ENCODE data around the gene PDE6G. TPM values are rescaled to one million over a fixed set of nuclear protein-coding genes. Genes with fewer than 3 reads are reported as not detected.
"Not testable (repeated sequence)": the region's sequence is repeated elsewhere in the genome, so short reads cannot be mapped to it uniquely, and the experiment has no call there.

PDE6G gene
- total RNA-seq, 1 donor from 2014 or later, result not detected

DNA sequence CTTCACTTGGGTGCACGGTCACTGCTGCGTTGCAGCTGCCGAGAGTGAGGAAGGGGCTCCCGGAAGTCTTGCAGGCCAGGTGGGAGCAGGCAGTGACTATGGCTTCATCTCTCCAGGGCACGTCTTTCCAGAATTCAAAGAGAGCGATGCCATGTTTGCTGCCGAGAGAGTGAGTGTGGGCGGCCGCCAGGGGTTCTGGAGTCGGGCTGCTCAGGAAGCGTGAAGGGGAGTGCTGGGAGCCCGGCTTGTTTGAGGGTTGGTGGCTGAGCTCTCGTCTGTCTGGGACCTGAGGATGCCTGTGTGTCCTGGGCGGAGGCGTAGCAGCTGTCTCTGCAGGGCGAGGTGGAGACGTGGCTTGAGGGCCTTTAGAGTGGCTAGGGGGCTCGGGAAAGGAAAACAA, 33.7 kb upstream of the PDE6G start:
- ATAC-seq (no peak), DNase-seq (ENCODE audit: low spot score) (no peak)
- intact Hi-C loops (cut with DNase I), result no loop called here

GRCh38 chr17:81688616-81689015, 32.3 kb upstream of the PDE6G start:
- no peak for ATAC-seq
- intact Hi-C loops (cut with DNase I), result no loop called here
- no peak for DNase-seq (ENCODE audit: low spot score)

- intact Hi-C loops (cut with DNase I), result no loop called here
- DNase-seq (ENCODE audit: low spot score), result no peak
- no peak for ATAC-seq
Measured at GRCh38 chr17:81687770-81688541, 31.6 kb upstream of the PDE6G start.

- ATAC-seq (no peak), DNase-seq (ENCODE audit: low spot score) (no peak)
- intact Hi-C loops (cut with DNase I), result no loop called here
Measured at GRCh38 chr17:81686614-81687013, 30.3 kb upstream of the PDE6G start.

DNA sequence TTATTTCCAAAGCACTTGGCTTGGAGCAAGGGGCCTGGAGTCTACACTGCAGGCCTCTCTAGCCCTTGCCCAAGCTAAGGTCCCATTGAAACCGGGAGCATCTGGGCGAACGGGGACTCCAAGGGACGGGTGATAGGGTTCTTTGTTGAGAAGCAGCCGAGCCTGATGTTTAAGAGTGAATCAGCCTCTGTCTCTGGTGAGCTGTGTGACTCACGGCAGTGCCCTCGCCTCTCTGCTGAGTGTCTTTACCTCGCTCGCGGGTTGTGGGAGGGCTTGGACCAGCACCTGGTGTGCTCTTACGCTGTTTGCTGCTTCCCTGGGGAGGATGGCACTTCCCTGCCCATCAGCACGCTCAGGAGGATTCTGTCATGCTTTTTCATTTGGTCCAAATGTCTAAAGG, 28.8 kb upstream of the PDE6G start:
- ATAC-seq, result no peak
- no peak for DNase-seq (ENCODE audit: low spot score)
- intact Hi-C loops (cut with DNase I), result no loop called here

DNA sequence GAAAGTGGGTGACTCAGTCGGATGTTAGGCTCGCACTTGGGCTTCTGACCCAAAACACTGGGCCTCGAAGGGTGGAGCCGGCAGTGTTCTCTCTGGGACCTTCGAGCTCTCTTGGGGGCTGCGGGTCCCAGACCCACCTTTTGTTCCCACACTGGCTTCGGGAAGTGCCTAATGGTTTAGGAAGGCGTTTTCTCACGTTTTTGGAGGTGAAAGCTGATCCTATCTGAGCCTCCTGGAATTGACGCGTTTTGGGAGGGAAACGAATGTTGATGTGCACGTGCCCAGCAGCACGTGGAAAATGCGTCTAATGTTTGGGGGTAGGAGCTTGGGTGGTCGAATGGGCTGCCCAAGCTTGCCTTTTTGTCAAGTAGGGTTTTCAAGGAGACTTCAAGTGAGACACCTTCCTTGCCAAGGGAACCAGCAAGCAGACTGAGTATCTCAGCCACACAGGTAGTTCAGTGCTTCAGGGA, 28.1 kb upstream of the PDE6G start:
- intact Hi-C loops (cut with DNase I), result no loop called here
- no peak for ATAC-seq
- DNase-seq (ENCODE audit: low spot score), result no peak

GRCh38 chr17:81683584-81684441, 27.5 kb upstream of the PDE6G start, which contains the start of the genes ARL16 and HGS:
Gene ARL16 (minus strand): TSS chr17:81683797. CDS start chr17:81683753, 44 bp downstream.
Gene HGS (plus strand): TSS chr17:81684011. CDS start chr17:81684067, 56 bp downstream.
- DNase-seq (ENCODE audit: low spot score) (peak; percentile 99), ATAC-seq (peak; percentile 99)
- intact Hi-C loops (cut with DNase I), result no loop called here

DNA sequence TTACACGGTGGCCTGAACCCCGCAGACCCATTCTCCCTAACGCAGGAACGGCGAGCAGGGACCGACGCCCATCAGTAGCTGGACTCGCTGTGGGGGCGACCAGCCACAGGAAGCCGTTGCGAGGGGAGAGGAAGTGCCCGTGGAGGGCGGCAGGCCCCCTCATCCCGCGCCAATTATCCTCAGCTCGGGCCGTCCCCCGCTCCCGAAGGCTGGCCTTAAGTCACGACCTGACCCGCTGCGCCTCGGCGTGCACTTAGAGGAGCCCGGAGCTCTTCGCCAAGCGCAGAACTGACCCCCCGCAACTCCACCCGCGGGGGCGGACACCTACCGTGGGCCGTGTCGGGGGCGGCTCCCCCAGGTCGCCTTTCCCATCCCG, 26.9 kb upstream of the PDE6G start:
- DNase-seq (ENCODE audit: low spot score), result no peak
- ATAC-seq, result peak; percentile 1
- intact Hi-C loops (cut with DNase I), result no loop called here

- intact Hi-C loops (cut with DNase I), result no loop called here
- ATAC-seq (no peak), DNase-seq (ENCODE audit: low spot score) (no peak)
Measured at GRCh38 chr17:81682565-81683207, 26.3 kb upstream of the PDE6G start.

GRCh38 chr17:81681672-81682071, 25.3 kb upstream of the PDE6G start:
- DNase-seq (ENCODE audit: low spot score), result no peak
- intact Hi-C loops (cut with DNase I), result no loop called here
- no peak for ATAC-seq

- ATAC-seq, result no peak
- intact Hi-C loops (cut with DNase I), result no loop called here
- no peak for DNase-seq (ENCODE audit: low spot score)
Measured at GRCh38 chr17:81680150-81680549, 23.8 kb upstream of the PDE6G start.

GRCh38 chr17:81676906-81677305, 20.6 kb upstream of the PDE6G start:
- DNase-seq (ENCODE audit: low spot score), result no peak
- intact Hi-C loops (cut with DNase I), result no loop called here
- ATAC-seq, result no peak

- intact Hi-C loops (cut with DNase I), result not testable (repeated sequence)
Measured at GRCh38 chr17:81675515-81676221, 19.3 kb upstream of the PDE6G start.

DNA sequence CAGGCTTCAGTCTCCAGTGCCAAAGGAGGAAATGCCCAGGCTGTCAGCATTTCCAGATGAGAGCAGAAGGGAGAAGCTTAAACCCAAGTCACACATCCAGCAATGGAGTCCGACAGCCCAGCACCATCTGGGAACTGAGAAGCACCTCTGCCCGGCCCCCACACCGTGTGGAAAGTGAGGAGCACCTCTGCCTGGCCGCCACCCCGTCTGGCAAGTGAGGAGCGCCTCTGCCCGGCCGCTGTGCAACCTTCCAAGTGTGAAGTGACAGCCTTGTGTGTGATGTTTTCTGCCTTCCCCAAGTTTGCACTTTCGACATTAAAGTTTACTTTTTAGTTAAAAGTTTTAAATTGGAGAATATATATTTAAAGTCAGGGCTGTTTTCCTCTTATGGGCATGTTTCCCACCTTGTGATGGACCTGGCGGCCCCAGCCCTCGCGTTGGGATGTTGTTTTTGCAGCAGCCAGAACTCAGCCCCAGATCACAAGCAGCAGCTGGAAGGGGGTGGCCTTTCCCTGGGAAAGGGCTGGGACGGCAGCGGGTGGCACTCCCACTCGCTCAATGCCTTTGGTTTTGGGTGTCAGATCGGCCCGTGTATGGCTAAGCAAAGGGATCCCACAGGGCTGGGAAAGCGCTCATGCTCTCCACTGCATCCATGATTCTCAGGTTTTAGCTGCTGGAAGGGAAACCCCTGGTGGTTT, 17.4 kb upstream of the PDE6G start:
- no peak for ATAC-seq
- intact Hi-C loops (cut with DNase I), result no loop called here

More at GRCh38 chr17:81675515-81676221, 19.3 kb upstream of the PDE6G start:
- not testable (repeated sequence) for ATAC-seq; DNase-seq (ENCODE audit: low spot score)

GRCh38 chr17:81672954-81673353, 16.6 kb upstream of the PDE6G start:
- ATAC-seq (no peak), DNase-seq (ENCODE audit: low spot score) (no peak)
- intact Hi-C loops (cut with DNase I), result no loop called here

More for the DNA sequence above, 17.4 kb upstream of the PDE6G start:
- no peak for DNase-seq (ENCODE audit: low spot score)

- intact Hi-C loops (cut with DNase I), result no loop called here
- DNase-seq (ENCODE audit: low spot score) (no peak), ATAC-seq (no peak)
Measured at GRCh38 chr17:81672504-81672903, 16.2 kb upstream of the PDE6G start.

- no peak for ATAC-seq
- DNase-seq (ENCODE audit: low spot score), result no peak
- intact Hi-C loops (cut with DNase I), result no loop called here
Measured at GRCh38 chr17:81667754-81668153, 11.4 kb upstream of the PDE6G start.

Data from sciatic nerve (tissue), 2 donors.